Neuronal stem cell (in vitro differentiated cells): ENCODE results near the gene CADPS.

Experiments
- DNase-seq: peaks from one replicate; pipeline ENCODE4 v3.0.0-alpha.2; 2013; ENCODE audit warnings: low spot score
- H2AFZ ChIP-seq: one replicate; pipeline ENCODE4 v1.6.1; 2013; ENCODE audit warnings: mild to moderate bottlenecking, low read length, inconsistent platforms
- H2AK5ac ChIP-seq: 2 replicates; pipeline ENCODE4 v1.6.1; 2013; ENCODE audit warnings: low read depth, mild to moderate bottlenecking, inconsistent platforms, low read length, moderate library complexity, mixed read lengths
- H2BK120ac ChIP-seq: 2 replicates; pipeline ENCODE4 v1.6.1; 2013; ENCODE audit warnings: low read depth, mild to moderate bottlenecking, inconsistent platforms, low read length, moderate library complexity, mixed read lengths
- H2BK12ac ChIP-seq: one replicate; pipeline ENCODE4 v1.6.1; 2013; ENCODE audit warnings: low read length, inconsistent platforms
- H2BK15ac ChIP-seq: 2 replicates; pipeline ENCODE4 v1.6.1; 2013; ENCODE audit warnings: mild to moderate bottlenecking, low read length, inconsistent platforms, mixed read lengths
- H2BK5ac ChIP-seq: one replicate; pipeline ENCODE4 v1.6.1; 2013; ENCODE audit warnings: inconsistent platforms, mild to moderate bottlenecking, low read length, moderate library complexity
- H3K14ac ChIP-seq: one replicate; pipeline ENCODE4 v1.6.1; 2013; ENCODE audit warnings: low read length, inconsistent platforms
- H3K18ac ChIP-seq: 2 replicates; pipeline ENCODE4 v1.6.1; 2013; ENCODE audit warnings: low read length, inconsistent platforms
- H3K23ac ChIP-seq: 2 replicates; pipeline ENCODE4 v1.6.1; 2013; ENCODE audit warnings: low read depth, mild to moderate bottlenecking, mixed read lengths, low read length, inconsistent platforms; ENCODE audit not compliant: poor library complexity
- H3K27ac ChIP-seq: replicated peaks from 3 replicates; pipeline ENCODE4 v1.5.1; 2013; ENCODE audit warnings: low read length, inconsistent platforms
- H3K27me3 ChIP-seq, 3 experiments: 2 replicates each; pipeline ENCODE4 v1.6.1; 2013; ENCODE audit warnings: low read length in 3 of 3, mild to moderate bottlenecking in 2 of 3, inconsistent platforms in 1 of 3, low read depth in 1 of 3, mixed read lengths in 1 of 3, moderate library complexity in 1 of 3; ENCODE audit not compliant: control insufficient read depth in 3 of 3, insufficient read depth in 3 of 3
- H3K36me3 ChIP-seq, 2 donors: replicated peaks in 1 of 2; 2 replicates each; pipeline ENCODE4 v1.6.1; 2013; ENCODE audit warnings: low read length in 2 of 2; ENCODE audit not compliant: control insufficient read depth in 2 of 2, insufficient read depth in 2 of 2
- H3K4ac ChIP-seq: 2 replicates; pipeline ENCODE4 v1.6.1; 2013; ENCODE audit warnings: inconsistent platforms, mild to moderate bottlenecking, low read length, moderate library complexity
- H3K4me1 ChIP-seq, 2 donors: 1 replicate in 1 of 2; 2 replicates in 1 of 2; pipeline ENCODE4 v1.6.1; 2013; ENCODE audit warnings: low read length in 2 of 2, low read depth in 1 of 2; ENCODE audit not compliant: control insufficient read depth in 2 of 2, insufficient read depth in 1 of 2
- H3K4me2 ChIP-seq: one replicate; pipeline ENCODE4 v1.6.1; 2013; ENCODE audit warnings: mild to moderate bottlenecking, low read length, inconsistent platforms; ENCODE audit not compliant: insufficient read depth, poor library complexity, severe bottlenecking
- H3K4me3 ChIP-seq, 2 donors: 2 replicates each; pipeline ENCODE4 v1.5.1; 2013; ENCODE audit warnings: low read length in 2 of 2, mild to moderate bottlenecking in 2 of 2, inconsistent platforms in 1 of 2, moderate library complexity in 1 of 2
- H3K79me1 ChIP-seq: one replicate; pipeline ENCODE4 v1.6.1; 2013; ENCODE audit warnings: low read depth, mild to moderate bottlenecking, inconsistent platforms, low read length, moderate library complexity
- H3K9ac ChIP-seq: one replicate; pipeline ENCODE4 v1.6.1; 2013; ENCODE audit warnings: mild to moderate bottlenecking, low read depth, low read length, inconsistent platforms; ENCODE audit not compliant: poor library complexity
- H3K9me3 ChIP-seq, 2 donors: replicated peaks in 1 of 2; 2 replicates each; pipeline versions ENCODE3 to v1.6.1; 2013; ENCODE audit warnings: low read length in 2 of 2, mild to moderate bottlenecking in 2 of 2, inconsistent platforms in 1 of 2, low read depth in 1 of 2, mixed read lengths in 1 of 2, moderate library complexity in 1 of 2; ENCODE audit not compliant: control insufficient read depth in 2 of 2, insufficient read depth in 1 of 2
- H4K8ac ChIP-seq: one replicate; pipeline ENCODE4 v1.6.1; 2013; ENCODE audit warnings: low read depth, mild to moderate bottlenecking, inconsistent platforms, low read length, moderate library complexity
- H4K91ac ChIP-seq: one replicate; pipeline ENCODE4 v1.6.1; 2013; ENCODE audit warnings: low read length, low read depth, mild to moderate bottlenecking, inconsistent platforms; ENCODE audit not compliant: poor library complexity
- WGBS, 2 donors: extraction: QIAGEN DNeasy Blood & Tissue Kit; methylation state at CpG; one replicate each; pipeline ENCODE4 v1.1.7; 2013; ENCODE audit warnings: missing lambda C conversion rate in 2 of 2, mixed read lengths in 1 of 2; ENCODE audit not compliant: insufficient read length in 2 of 2, insufficient replicate concordance in 1 of 2; ENCODE audit errors: extremely low coverage in 2 of 2; 5-methylcytosine and 5-hydroxymethylcytosine counted together

CADPS gene

DNA sequence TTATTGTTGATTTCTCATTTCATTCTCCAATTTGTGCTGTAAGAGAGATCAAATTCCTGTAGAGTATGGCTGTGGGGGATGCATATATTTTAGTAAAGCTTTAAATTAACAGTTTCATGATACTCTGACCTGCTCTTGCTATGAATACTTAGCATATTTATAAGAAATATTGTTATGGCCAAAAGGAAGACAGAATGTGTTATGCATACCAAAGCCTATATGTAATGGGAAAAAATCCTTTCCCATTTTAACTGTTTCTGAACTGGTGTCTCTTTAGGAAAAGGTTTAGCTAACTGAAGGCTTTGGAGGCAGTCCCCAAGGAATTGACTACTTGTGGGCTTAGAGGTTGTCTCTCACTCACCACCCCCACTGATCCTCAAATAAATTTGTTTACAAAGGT lies 59.2 kb downstream of the CADPS start:
- Histone ChIP-seq H4K8ac (no peak overlapping the region), H3K4me1 (peaks cover 0 to 2% of the 10 kb centered on the region in 2 donors), H3K27ac (no peak overlapping the region), H2BK15ac (no peak overlapping the region), H2AK5ac (no peak overlapping the region), H3K4ac (no peak overlapping the region), H4K91ac (no peak overlapping the region), H3K79me1 (no peaks in the 10 kb centered on the region), H2BK12ac (no peak overlapping the region), H3K9me3 (no peaks in the 10 kb centered on the region), H3K14ac (no peak overlapping the region), H3K18ac (no peak overlapping the region), H3K36me3 (no peaks in the 10 kb centered on the region), H2BK5ac (no peak overlapping the region), H3K4me3 (no peak overlapping the region), H3K27me3 (no peaks in the 10 kb centered on the region), H3K9ac (no peak overlapping the region), H2BK120ac (no peak overlapping the region), H2AFZ (no peak overlapping the region), H3K23ac (no peak overlapping the region), H3K4me2 (no peak overlapping the region)
- DNase-seq: no peak

DNA sequence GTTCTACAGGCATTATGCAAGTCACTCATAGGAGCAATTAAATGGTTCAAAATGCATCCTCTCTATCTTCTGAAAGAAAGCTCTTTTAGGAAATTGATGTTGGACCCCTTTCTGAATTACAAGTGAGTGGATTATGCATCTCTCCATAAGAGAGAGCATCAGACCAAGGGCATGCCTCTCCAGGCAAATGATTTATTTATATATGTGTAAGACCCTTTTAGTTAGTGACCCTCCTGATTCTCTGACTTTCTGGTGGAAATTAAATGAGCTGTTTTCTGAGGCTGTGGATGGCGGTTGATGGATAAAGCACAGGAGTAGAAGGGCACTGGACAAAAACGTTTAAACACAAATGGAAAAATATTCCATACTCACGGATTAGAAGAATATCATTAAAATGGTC lies 62.6 kb downstream of the CADPS start:
- no peak overlapping the region for H2AFZ ChIP-seq
- no peak overlapping the region for H3K4me3 ChIP-seq
- no peaks in the 10 kb centered on the region for H3K36me3 ChIP-seq
- H2AK5ac ChIP-seq: no peak overlapping the region
- H3K9ac ChIP-seq: no peak overlapping the region
- no peak overlapping the region for H2BK12ac ChIP-seq
- H3K4me2 ChIP-seq: no peak overlapping the region
- H3K27me3 ChIP-seq: no peaks in the 10 kb centered on the region
- no peak overlapping the region for H4K8ac ChIP-seq
- WGBS, 2 donors: no CpG with 5 or more reads among the region's 3 CpGs
- H3K23ac ChIP-seq: no peak overlapping the region
- no peak overlapping the region for H3K18ac ChIP-seq
- H3K4ac ChIP-seq: no peak overlapping the region
- H2BK120ac ChIP-seq: no peak overlapping the region
- H3K27ac ChIP-seq: no peak overlapping the region
- no peak overlapping the region for H4K91ac ChIP-seq
- no peak for DNase-seq
- H3K4me1 ChIP-seq: peaks cover 0 to 2% of the 10 kb centered on the region in 2 donors
- no peak overlapping the region for H3K14ac ChIP-seq
- H2BK15ac ChIP-seq: no peak overlapping the region
- no peak overlapping the region for H2BK5ac ChIP-seq
- H3K79me1 ChIP-seq: no peaks in the 10 kb centered on the region
- H3K9me3 ChIP-seq: no peaks in the 10 kb centered on the region

DNA sequence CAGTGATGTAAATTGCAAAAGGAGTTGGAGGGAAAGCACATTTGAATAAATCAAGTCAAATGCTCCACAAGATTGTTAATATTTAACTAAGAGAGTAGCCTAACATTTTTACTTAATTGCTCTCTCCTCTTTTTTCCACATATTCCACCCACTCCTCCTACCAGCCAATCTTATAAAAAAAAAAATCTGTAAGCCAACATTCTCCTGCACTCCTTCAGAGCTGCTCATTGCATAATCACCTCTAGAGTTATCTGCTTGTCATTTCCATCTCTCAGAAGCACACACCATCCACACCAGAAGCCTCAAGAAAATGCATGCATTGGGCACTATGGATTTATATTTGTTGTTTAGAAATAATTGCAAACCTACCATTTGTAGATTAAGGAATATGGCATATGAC lies 64.1 kb downstream of the CADPS start:
- H3K4me1 ChIP-seq: peaks cover 0 to 2% of the 10 kb centered on the region in 2 donors

DNA sequence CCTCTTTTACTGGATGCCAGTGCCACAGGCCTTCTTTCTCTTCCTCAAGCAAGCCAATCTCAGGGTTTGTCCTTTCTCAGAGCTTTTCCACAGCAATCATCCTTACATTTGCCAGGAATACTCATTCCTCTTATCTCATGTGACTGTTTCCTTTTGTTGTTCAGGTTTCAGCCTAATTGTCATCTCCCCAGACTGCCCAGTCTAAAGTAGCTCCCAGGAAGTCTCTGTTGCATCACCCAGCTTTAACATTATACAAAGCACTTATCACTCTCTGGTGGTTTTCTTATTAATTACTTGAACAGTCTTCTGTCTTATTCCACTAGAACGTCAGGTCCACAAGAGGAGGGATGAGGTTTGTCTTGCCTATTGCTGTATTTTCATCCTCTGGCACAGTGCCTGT lies 65.8 kb downstream of the CADPS start:
- H2BK15ac ChIP-seq: no peak overlapping the region
- no peak overlapping the region for H3K4ac ChIP-seq
- no peak overlapping the region for H2AK5ac ChIP-seq
- no peak overlapping the region for H3K14ac ChIP-seq
- H2BK120ac ChIP-seq: no peak overlapping the region
- no peak for DNase-seq
- no peak overlapping the region for H4K8ac ChIP-seq
- no peak overlapping the region for H3K23ac ChIP-seq
- H3K9me3 ChIP-seq: no peaks in the 10 kb centered on the region
- no peak overlapping the region for H2BK5ac ChIP-seq
- H3K18ac ChIP-seq: no peak overlapping the region
- H3K4me3 ChIP-seq: no peak overlapping the region
- no peak overlapping the region for H2BK12ac ChIP-seq
- H3K79me1 ChIP-seq: no peaks in the 10 kb centered on the region
- no peaks in the 10 kb centered on the region for H3K27me3 ChIP-seq
- no peak overlapping the region for H3K4me2 ChIP-seq
- H3K9ac ChIP-seq: no peak overlapping the region
- H3K27ac ChIP-seq: no peak overlapping the region
- no peak overlapping the region for H4K91ac ChIP-seq
- no CpG with 5 or more reads among the region's 1 CpG for WGBS, 2 donors
- H3K36me3 ChIP-seq: no peaks in the 10 kb centered on the region
- no peak overlapping the region for H2AFZ ChIP-seq
- peaks cover 0 to 10% of the 10 kb centered on the region in 2 donors for H3K4me1 ChIP-seq

More for the DNA sequence above, 64.1 kb downstream of the CADPS start:
- Histone ChIP-seq H3K4me3 (no peak overlapping the region), H3K36me3 (no peaks in the 10 kb centered on the region), H2BK12ac (no peak overlapping the region), H4K91ac (no peak overlapping the region), H2AK5ac (no peak overlapping the region), H3K14ac (no peak overlapping the region), H2AFZ (no peak overlapping the region), H3K9me3 (no peaks in the 10 kb centered on the region), H3K18ac (no peak overlapping the region), H4K8ac (no peak overlapping the region), H2BK5ac (no peak overlapping the region), H2BK15ac (no peak overlapping the region), H2BK120ac (no peak overlapping the region), H3K79me1 (no peaks in the 10 kb centered on the region), H3K23ac (no peak overlapping the region), H3K4me2 (no peak overlapping the region), H3K27me3 (no peaks in the 10 kb centered on the region), H3K4ac (no peak overlapping the region), H3K9ac (no peak overlapping the region), H3K27ac (no peak overlapping the region)
- DNase-seq: no peak
